A549 (cell line): ENCODE data around the gene ELAVL1.

Experiments used
- CEBPB ChIP-seq, 2 experiments: fragments of >200 bp in 1 of 2; sonication (Bioruptor Twin) in 1 of 2; formaldehyde crosslinking in 1 of 2; IDR thresholded peaks; 2 replicates each; pipeline ENCODE4 v1.6.1; 2012 to 2016
- CTCF ChIP-seq: fragments of >200 bp; sonication (Bioruptor Twin); formaldehyde crosslinking; IDR thresholded peaks from 3 replicates; pipeline ENCODE4 v1.5.1; 2016
- EP300 ChIP-seq, 2 experiments: fragments of >200 bp; sonication (Bioruptor Twin); formaldehyde crosslinking; IDR thresholded peaks; 2 replicates in 1 of 2; 3 replicates in 1 of 2; pipeline ENCODE4 v1.6.1; 2016 to 2017
- JUNB ChIP-seq: fragments of >200 bp; sonication (Bioruptor Twin); formaldehyde crosslinking; IDR thresholded peaks from 2 replicates; pipeline ENCODE4 v1.6.1; 2016
- MAZ ChIP-seq: fragments of 150-350 bp; IDR thresholded peaks from 2 replicates; pipeline ENCODE4 v1.6.1; 2014; ENCODE audit warnings: antibody characterized with exemption, low read depth, low read length, borderline replicate concordance
- POLR2A ChIP-seq: IDR thresholded peaks from 2 replicates; pipeline ENCODE4 v1.6.1; 2012; ENCODE audit warnings: mild to moderate bottlenecking, low read length
- RAD21 ChIP-seq, 2 experiments: fragments of >200 bp in 1 of 2; sonication (Bioruptor Twin) in 1 of 2; formaldehyde crosslinking in 1 of 2; IDR thresholded peaks in 1 of 2; conservative IDR thresholded peaks in 1 of 2; 2 replicates in 1 of 2; 3 replicates in 1 of 2; pipeline ENCODE4 v1.6.1; 2012 to 2018; ENCODE audit warnings: inconsistent platforms in 1 of 2

- no peak for TF ChIP-seq CEBPB (IDR thresholded peaks at IDR 0.05)
- TF ChIP-seq POLR2A = no peak
- TF ChIP-seq CTCF = no peak
- TF ChIP-seq EP300 (IDR thresholded peaks at IDR 0.05) = no peak
- no peak for TF ChIP-seq RAD21 (conservative IDR thresholded peaks at IDR 0.05 in 1 of 2, IDR thresholded peaks at IDR 0.05 in 1 of 2)
- no peak for TF ChIP-seq JUNB
- no peak for TF ChIP-seq MAZ
Observed at GRCh38 chr19:8001651-8001994, 3.8 kb downstream of the ELAVL1 start.
